NCI-H2227 (cell line): Measurements from ENCODE around the gene RNU5D-1.
"Not testable (repeated sequence)": the region's sequence is repeated elsewhere in the genome, so short reads cannot be mapped to it uniquely, and the experiment has no call there.

Experiments used
- DNase-seq: peaks from one replicate; lab custom pipeline; 2025; ENCODE audit not compliant: unreplicated experiment; lab: John Stamatoyannopoulos, UW

RNU5D-1 gene

DNA sequence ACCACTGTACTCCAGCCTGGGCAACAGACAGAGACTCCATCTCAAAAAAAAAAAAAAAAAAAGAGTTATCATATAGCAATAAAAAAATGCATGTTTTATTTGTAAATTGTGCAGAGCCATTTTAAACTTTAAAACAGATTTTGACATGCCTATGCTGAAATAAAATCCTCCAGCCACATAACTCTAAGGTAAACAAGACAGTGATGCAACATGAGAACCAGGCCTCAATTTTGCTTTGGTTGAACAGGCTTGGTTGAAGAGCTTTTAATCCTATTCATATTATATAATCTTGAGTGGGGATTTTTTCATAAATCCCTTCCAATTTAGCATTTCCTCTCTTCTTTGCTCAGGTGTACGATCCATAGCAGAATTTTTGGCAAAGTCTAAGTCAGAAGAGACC is 30.4 kb downstream of the RNU5D-1 start:
- DNase-seq, result no peak

GRCh38 chr1:44699375-44699774 is 31.6 kb downstream of the RNU5D-1 start:
- not testable (repeated sequence) for DNase-seq

DNA sequence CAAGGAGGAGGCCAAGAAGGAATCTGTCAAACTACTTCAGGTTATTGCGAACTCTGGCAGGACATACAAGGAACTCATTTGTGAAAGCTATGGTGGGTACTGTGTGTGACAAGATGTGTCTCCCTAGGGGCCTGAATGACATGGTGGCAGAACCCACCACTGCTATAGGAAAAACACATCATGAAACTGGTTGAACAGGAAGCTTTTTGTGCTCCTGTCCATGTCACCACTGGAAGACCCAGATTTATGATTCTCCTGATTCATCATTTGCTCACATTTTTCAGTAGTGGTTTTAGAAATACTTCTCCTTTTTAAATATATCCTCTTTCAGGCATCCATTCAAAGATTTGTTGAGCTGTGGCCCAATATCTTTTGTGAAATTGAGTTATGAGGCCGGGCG is 32.8 kb downstream of the RNU5D-1 start:
- no peak for DNase-seq

DNA sequence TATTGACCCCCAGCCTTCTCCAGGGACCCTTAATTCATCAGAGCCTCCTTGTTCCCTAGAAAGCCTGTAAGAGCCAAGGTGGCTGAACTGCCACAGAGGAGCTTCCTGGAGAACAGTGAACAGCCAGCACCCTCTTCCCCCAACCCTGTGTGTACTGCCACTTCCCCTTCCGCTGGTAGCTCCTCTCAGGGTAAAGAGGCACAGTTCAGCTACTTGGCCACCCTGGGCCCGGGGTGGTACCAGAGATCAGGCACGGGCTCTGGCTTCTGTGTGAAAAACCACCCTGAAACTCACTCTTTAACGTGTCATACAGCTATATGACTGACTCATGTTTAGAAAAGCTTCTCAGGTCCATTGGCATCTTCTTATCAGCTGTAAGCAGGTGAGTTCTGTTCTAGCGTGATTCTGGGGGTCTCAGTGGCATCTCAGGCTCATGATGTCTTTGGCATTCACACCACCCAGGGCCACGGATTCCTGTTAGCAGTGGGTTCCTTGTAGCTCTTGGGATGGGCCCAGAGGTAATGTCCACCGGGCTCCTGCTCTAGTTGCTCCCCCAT is 34.1 kb downstream of the RNU5D-1 start:
- DNase-seq, result no peak

- peak; percentile 53 for DNase-seq
Observed at GRCh38 chr1:44696101-44696500, 34.9 kb downstream of the RNU5D-1 start.

DNA sequence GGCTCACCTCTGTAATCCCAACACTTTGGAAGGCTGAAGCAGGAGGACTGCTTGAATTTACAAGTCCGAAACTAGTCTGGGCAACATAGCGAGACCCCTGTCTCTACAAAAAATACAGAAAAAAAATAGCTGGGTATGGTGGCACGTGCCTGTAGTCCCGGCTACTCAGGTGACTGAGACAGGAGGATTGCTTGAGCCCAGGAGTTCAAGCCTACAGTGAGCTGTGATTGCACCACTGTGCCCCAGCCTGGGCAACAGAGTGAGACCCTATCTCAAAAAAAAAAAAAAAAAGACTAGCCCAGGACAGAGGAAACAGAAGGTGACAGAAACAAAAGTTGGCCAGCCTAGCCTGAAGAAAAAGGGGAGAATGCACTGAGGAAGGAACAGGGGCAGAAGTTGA is 35.3 kb downstream of the RNU5D-1 start:
- DNase-seq, result no peak

DNA sequence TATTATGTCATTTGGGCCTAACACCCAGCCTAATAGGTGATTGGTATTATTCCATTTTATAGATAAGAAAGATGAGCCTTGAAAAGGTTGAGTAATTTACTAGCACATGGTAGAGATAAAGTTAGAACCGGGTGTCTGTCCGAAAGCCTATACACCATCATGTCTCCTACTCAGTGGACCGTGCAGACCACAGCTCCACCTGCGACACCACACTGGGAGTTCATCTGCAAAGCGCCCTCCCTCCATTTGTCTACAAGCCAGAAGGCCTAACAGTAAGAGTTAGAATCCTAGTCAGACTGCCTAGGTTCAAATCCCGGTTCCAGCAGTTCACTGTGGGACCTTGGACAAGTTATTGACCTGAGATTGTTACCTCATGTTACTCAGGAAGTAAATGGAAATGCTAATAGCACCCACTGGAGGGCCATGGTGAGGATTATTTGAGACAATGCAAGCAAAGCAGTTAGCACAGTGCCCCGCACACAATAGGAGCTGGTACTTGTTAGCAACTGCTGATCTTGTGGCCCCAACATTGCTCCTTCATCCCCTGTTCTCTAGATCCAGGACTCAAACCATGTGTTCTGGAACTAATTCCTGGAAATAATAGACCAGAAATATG is 36.0 kb downstream of the RNU5D-1 start:
- DNase-seq, result no peak

- DNase-seq, result no peak
Observed at GRCh38 chr1:44693900-44694299, 37.1 kb downstream of the RNU5D-1 start.

GRCh38 chr1:44693159-44693558 is 37.8 kb downstream of the RNU5D-1 start:
- DNase-seq, result no peak

GRCh38 chr1:44689447-44689765 is 41.6 kb downstream of the RNU5D-1 start:
- DNase-seq, result no peak

- peak; percentile 34 for DNase-seq
Observed at GRCh38 chr1:44688760-44689446, 42.1 kb downstream of the RNU5D-1 start.

- DNase-seq, result no peak
Observed at GRCh38 chr1:44685881-44686280, 45.1 kb downstream of the RNU5D-1 start.

DNA sequence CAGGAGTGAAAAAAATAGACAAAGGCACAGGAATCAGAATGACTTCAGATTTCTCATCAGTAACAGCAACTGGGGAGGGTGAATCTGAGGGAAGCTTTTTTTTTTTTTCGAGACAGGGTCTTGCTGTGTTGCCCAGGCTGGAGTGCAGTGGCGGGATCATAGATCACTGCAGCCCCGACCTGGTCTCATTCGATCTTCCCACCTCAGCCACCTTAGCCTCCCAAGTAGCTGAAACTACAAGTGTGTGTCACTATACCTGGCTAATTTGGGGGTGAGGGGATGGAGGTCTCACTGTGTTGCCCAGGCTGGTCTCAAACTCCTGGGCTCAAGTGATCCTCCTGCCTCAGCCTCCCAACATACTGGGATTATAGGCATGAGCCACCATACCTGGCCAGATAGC is 45.8 kb downstream of the RNU5D-1 start:
- DNase-seq, result no peak

DNA sequence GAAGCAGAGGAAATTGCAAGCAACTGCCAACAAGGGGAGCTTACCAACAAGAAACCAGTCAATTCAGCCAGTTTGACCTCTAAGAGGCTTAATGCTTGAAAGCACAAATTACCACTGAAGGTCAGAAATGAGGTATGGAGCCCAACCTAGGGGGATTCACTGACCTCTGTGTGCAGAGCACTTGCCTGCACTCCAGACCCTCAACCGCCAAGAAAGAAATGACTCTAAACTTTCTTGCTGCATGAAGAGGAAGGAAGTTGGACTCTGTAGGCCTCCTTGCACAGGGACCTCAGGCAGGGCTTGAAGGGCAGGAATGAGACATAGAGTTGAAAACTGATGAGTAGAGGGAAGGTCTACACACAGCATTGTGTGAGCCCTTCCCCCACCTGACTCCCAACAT is 46.4 kb downstream of the RNU5D-1 start:
- DNase-seq, result no peak

DNA sequence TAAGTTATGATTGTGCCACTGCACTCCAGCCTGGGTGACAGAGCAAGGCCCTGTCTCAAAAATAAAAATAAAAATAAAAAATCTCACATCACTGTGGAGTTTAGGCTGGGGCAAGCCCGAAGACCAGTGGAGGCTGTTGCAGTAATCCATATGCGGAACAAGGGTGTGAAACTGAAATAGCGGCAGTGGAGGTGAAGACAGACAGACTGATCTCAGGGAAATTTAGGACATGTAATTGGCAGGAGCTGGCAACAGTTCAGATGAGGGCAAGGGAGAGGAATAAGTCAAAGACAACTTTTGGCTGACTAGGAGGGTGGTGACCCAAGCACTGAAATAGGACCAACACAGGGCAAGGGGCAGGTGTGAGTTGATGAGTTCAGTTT is 48.1 kb downstream of the RNU5D-1 start:
- DNase-seq, result no peak

GRCh38 chr1:44681905-44682882 is 48.8 kb downstream of the RNU5D-1 start:
- no peak for DNase-seq
